Activated naive CD4-positive, alpha-beta T cell treated with anti-CD3 and anti-CD28 coated beads, Interleukin-2, amount 50 U/mL, for 72 hours (primary cell): Measurements from ENCODE around the gene PTPRM. TPM values are rescaled to one million over a fixed set of nuclear protein-coding genes. Genes with fewer than 3 reads are reported as not detected.

Source experiments
- ATAC-seq, 2 donors: fragments of 150-1000 bp; cut with Tn5 transposase; 2 replicates each; pipeline ENCODE4 v1.10.0; 2021; ENCODE audit warnings: mild to moderate bottlenecking in 2 of 2, moderate library complexity in 2 of 2
- DNase-seq, 2 donors: peaks; one replicate each; pipeline ENCODE4 v3.0.0; 2021 to 2022; ENCODE audit warnings: low spot score in 2 of 2
- H3K27ac Mint-ChIP-seq, 2 donors: one replicate each; pipeline ENCODE4 v1.8.0; 2022; ENCODE audit warnings: mild to moderate bottlenecking in 2 of 2, mixed read lengths in 2 of 2
- H3K36me3 Mint-ChIP-seq, 2 donors: one replicate each; pipeline ENCODE4 v1.8.0; 2022; ENCODE audit warnings: mixed read lengths in 2 of 2
- H3K9me3 Mint-ChIP-seq, 2 donors: one replicate each; pipeline ENCODE4 v1.8.0; 2022; ENCODE audit warnings: mixed read lengths in 2 of 2
- total RNA-seq, 2 donors: library from RNA; stranded (reverse); gene quantifications; one replicate each; pipeline ENCODE4 v1.2.3, GENCODE V29; 2022

The PTPRM gene
- total RNA-seq, 2 donors from 2014 or later = 1.7 to 2.8 TPM

- peaks cover 0 to 5% of the 10 kb centered on the region in 2 donors for H3K36me3 Mint-ChIP-seq
- H3K27ac Mint-ChIP-seq = no peak overlapping the region
- DNase-seq (no peak), ATAC-seq (no peak)
- peaks cover 5 to 17% of the 10 kb centered on the region in 2 donors for H3K9me3 Mint-ChIP-seq
These were observed 334.5 kb downstream of the PTPRM start for GRCh38 chr18:7901657-7902056.

- Mint-ChIP-seq H3K27ac (no peak overlapping the region), H3K9me3 (peaks cover 5 to 17% of the 10 kb centered on the region in 2 donors), H3K36me3 (peaks cover 0 to 5% of the 10 kb centered on the region in 2 donors)
- ATAC-seq (no peak), DNase-seq (no peak)
These were observed 335.3 kb downstream of the PTPRM start for GRCh38 chr18:7902399-7902839.

GRCh38 chr18:7904529-7904928 lies 337.4 kb downstream of the PTPRM start:
- H3K36me3 Mint-ChIP-seq = peaks cover 0 to 5% of the 10 kb centered on the region in 2 donors
- DNase-seq (no peak), ATAC-seq (no peak)
- H3K9me3 Mint-ChIP-seq = peaks cover 5 to 17% of the 10 kb centered on the region in 2 donors
- no peak overlapping the region for H3K27ac Mint-ChIP-seq

GRCh38 chr18:7908681-7909299 lies 341.7 kb downstream of the PTPRM start:
- no peak for ATAC-seq
- Mint-ChIP-seq H3K36me3 (peaks cover 0 to 5% of the 10 kb centered on the region in 2 donors), H3K27ac (no peak overlapping the region)

GRCh38 chr18:7914834-7915670 lies 347.9 kb downstream of the PTPRM start:
- no peaks in the 10 kb centered on the region for H3K36me3 Mint-ChIP-seq
- DNase-seq = no peak

More at GRCh38 chr18:7908681-7909299, 341.7 kb downstream of the PTPRM start:
- peaks cover 5 to 13% of the 10 kb centered on the region in 2 donors for H3K9me3 Mint-ChIP-seq
- no peak for DNase-seq

GRCh38 chr18:7918701-7919100 lies 351.6 kb downstream of the PTPRM start:
- DNase-seq = no peak
- H3K9me3 Mint-ChIP-seq = peaks cover 5 to 8% of the 10 kb centered on the region in 2 donors
- H3K36me3 Mint-ChIP-seq = no peaks in the 10 kb centered on the region
- no peak overlapping the region for H3K27ac Mint-ChIP-seq
- ATAC-seq = no peak

More at GRCh38 chr18:7914834-7915670, 347.9 kb downstream of the PTPRM start:
- Mint-ChIP-seq H3K27ac (no peak overlapping the region), H3K9me3 (peaks cover 0 to 2% of the 10 kb centered on the region in 2 donors)
- ATAC-seq = no peak

GRCh38 chr18:7919565-7919964 lies 352.4 kb downstream of the PTPRM start:
- no peak for ATAC-seq
- DNase-seq = no peak
- Mint-ChIP-seq H3K9me3 (peaks cover 5 to 10% of the 10 kb centered on the region in 2 donors), H3K27ac (no peak overlapping the region), H3K36me3 (no peaks in the 10 kb centered on the region)

- peaks cover 5 to 11% of the 10 kb centered on the region in 2 donors for H3K9me3 Mint-ChIP-seq
- no peak overlapping the region for H3K27ac Mint-ChIP-seq
- DNase-seq (no peak), ATAC-seq (no peak)
- no peaks in the 10 kb centered on the region for H3K36me3 Mint-ChIP-seq
These were observed 354.9 kb downstream of the PTPRM start for GRCh38 chr18:7921938-7922587.

GRCh38 chr18:7923105-7923504 lies 356.0 kb downstream of the PTPRM start:
- ATAC-seq (no peak), DNase-seq (no peak)
- H3K27ac Mint-ChIP-seq = no peak overlapping the region
- H3K36me3 Mint-ChIP-seq = no peaks in the 10 kb centered on the region
- H3K9me3 Mint-ChIP-seq = peaks cover 5 to 15% of the 10 kb centered on the region in 2 donors

GRCh38 chr18:7924616-7925015 lies 357.5 kb downstream of the PTPRM start:
- no peak for ATAC-seq
- no peak for DNase-seq
- H3K36me3 Mint-ChIP-seq = no peaks in the 10 kb centered on the region
- peaks cover 5 to 15% of the 10 kb centered on the region in 2 donors for H3K9me3 Mint-ChIP-seq
- no peak overlapping the region for H3K27ac Mint-ChIP-seq

GRCh38 chr18:7926526-7926925 lies 359.4 kb downstream of the PTPRM start:
- H3K36me3 Mint-ChIP-seq = no peaks in the 10 kb centered on the region
- DNase-seq (no peak), ATAC-seq (no peak)
- H3K9me3 Mint-ChIP-seq = peaks cover 0 to 7% of the 10 kb centered on the region in 2 donors
- no peak overlapping the region for H3K27ac Mint-ChIP-seq

- H3K9me3 Mint-ChIP-seq = peaks cover 0 to 7% of the 10 kb centered on the region in 2 donors
These were observed 360.0 kb downstream of the PTPRM start for GRCh38 chr18:7927119-7927518.

GRCh38 chr18:7931763-7932162 lies 364.6 kb downstream of the PTPRM start:
- no peak for ATAC-seq

More at GRCh38 chr18:7927119-7927518, 360.0 kb downstream of the PTPRM start:
- DNase-seq = no peak
- Mint-ChIP-seq H3K36me3 (no peaks in the 10 kb centered on the region), H3K27ac (no peak overlapping the region)
- ATAC-seq = no peak

GRCh38 chr18:7937268-7937667 lies 370.2 kb downstream of the PTPRM start:
- Mint-ChIP-seq H3K9me3 (peaks cover 4 to 6% of the 10 kb centered on the region in 2 donors), H3K27ac (no peak overlapping the region), H3K36me3 (no peaks in the 10 kb centered on the region)
- DNase-seq = no peak
- no peak for ATAC-seq

More at GRCh38 chr18:7931763-7932162, 364.6 kb downstream of the PTPRM start:
- no peak for DNase-seq
- no peak overlapping the region for H3K27ac Mint-ChIP-seq
- H3K36me3 Mint-ChIP-seq = no peaks in the 10 kb centered on the region
- peaks cover 0 to 4% of the 10 kb centered on the region in 2 donors for H3K9me3 Mint-ChIP-seq

GRCh38 chr18:7939521-7939920 lies 372.4 kb downstream of the PTPRM start:
- Mint-ChIP-seq H3K9me3 (peaks cover 4 to 15% of the 10 kb centered on the region in 2 donors), H3K27ac (no peak overlapping the region), H3K36me3 (no peaks in the 10 kb centered on the region)
- ATAC-seq (no peak), DNase-seq (no peak)

GRCh38 chr18:7940379-7940778 lies 373.3 kb downstream of the PTPRM start:
- H3K27ac Mint-ChIP-seq = no peak overlapping the region
- H3K9me3 Mint-ChIP-seq = peaks cover 4 to 18% of the 10 kb centered on the region in 2 donors

GRCh38 chr18:7940971-7941370 lies 373.9 kb downstream of the PTPRM start:
- no peak overlapping the region for H3K27ac Mint-ChIP-seq
- ATAC-seq (no peak), DNase-seq (no peak)
- no peaks in the 10 kb centered on the region for H3K36me3 Mint-ChIP-seq
- peaks cover 4 to 22% of the 10 kb centered on the region in 2 donors for H3K9me3 Mint-ChIP-seq

More at GRCh38 chr18:7940379-7940778, 373.3 kb downstream of the PTPRM start:
- DNase-seq = no peak
- no peak for ATAC-seq
- no peaks in the 10 kb centered on the region for H3K36me3 Mint-ChIP-seq
